A549 (cell line): ENCODE results near the gene TTC28. TPM values are rescaled to one million over a fixed set of nuclear protein-coding genes. Genes with fewer than 3 reads are reported as not detected.

Experiments
- ATAC-seq, 2 experiments: fragments of 200-7000 bp in 1 of 2; fragments of >200 bp in 1 of 2; cut with Nextera tagmentation in 1 of 2; cut with Tn5 transposase in 1 of 2; 3 replicates each; pipeline versions ENCODE4 v1.8.0 to v1.9.1; 2018 to 2020; ENCODE audit warnings: mild to moderate bottlenecking in 1 of 2, moderate library complexity in 1 of 2
- CTCF ChIA-PET: fragments of 300-600 bp; sonication (Branson Sonifier 250); formaldehyde crosslinking; extraction: SDS; loops from one replicate; lab custom pipeline; 2021; ENCODE audit warnings: antibody characterized with exemption, inconsistent platforms; lab: Yijun Ruan, JAX
- POLR2A ChIA-PET: fragments of 350-600 bp; formaldehyde crosslinking; extraction: SDS; loops from one replicate; lab custom pipeline; 2021; ENCODE audit warnings: antibody characterized with exemption, inconsistent platforms; lab: Yijun Ruan, JAX
- DNase-seq, 2 experiments: peaks; one replicate each; pipeline versions ENCODE4 v3.0.0 to v3.0.0-alpha.2; 2011 to 2016; ENCODE audit warnings: low read depth in 1 of 2, low spot score in 1 of 2
- FAIRE-seq: peaks from 2 replicates; lab custom pipeline; 2011; peaks lifted over from hg19 to GRCh38; lab: Jason Lieb, UNC
- H3K27ac ChIP-seq, 2 experiments: fragments of >200 bp; sonication (Bioruptor Twin); formaldehyde crosslinking; 3 replicates each; pipeline ENCODE4 v1.5.1; 2016 to 2017
- H3K4me1 ChIP-seq: fragments of >200 bp; sonication (Bioruptor Twin); formaldehyde crosslinking; 3 replicates; pipeline ENCODE4 v1.6.1; 2016
- H3K4me2 ChIP-seq: fragments of >200 bp; sonication (Bioruptor Twin); formaldehyde crosslinking; 3 replicates; pipeline ENCODE4 v1.6.1; 2016
- H3K4me3 ChIP-seq: fragments of >200 bp; sonication (Bioruptor Twin); formaldehyde crosslinking; 3 replicates; pipeline ENCODE4 v1.5.1; 2016
- H3K9me3 ChIP-seq: fragments of >200 bp; sonication (Bioruptor Twin); formaldehyde crosslinking; 3 replicates; pipeline ENCODE4 v1.6.1; 2016
- BCL3 ChIP-seq: fragments of >200 bp; sonication (Bioruptor Twin); formaldehyde crosslinking; IDR thresholded peaks from 3 replicates; pipeline ENCODE4 v1.6.1; 2016
- CBX8 ChIP-seq: fragments of 200-600 bp; sonication (generic); IDR thresholded peaks from 2 replicates; pipeline ENCODE4 v1.6.1; 2016
- CHD4 ChIP-seq: fragments of 200-600 bp; sonication (generic); IDR thresholded peaks from 2 replicates; pipeline ENCODE4 v1.6.1; 2016; ENCODE audit warnings: antibody characterized with exemption, mild to moderate bottlenecking, borderline replicate concordance
- GATA3 ChIP-seq: IDR thresholded peaks from 2 replicates; pipeline ENCODE4 v1.6.1; 2012; ENCODE audit warnings: borderline replicate concordance
- HMGXB4 ChIP-seq: fragments of 250-450 bp; sonication (Bioruptor Pico); IDR thresholded peaks from 2 replicates; pipeline ENCODE4 v1.5.0; 2021; ENCODE audit warnings: mild to moderate bottlenecking, moderate library complexity, borderline replicate concordance
- HOXA7 ChIP-seq: fragments of 250-450 bp; sonication (Bioruptor Pico); IDR thresholded peaks from 2 replicates; pipeline ENCODE4 v1.5.0; 2020; ENCODE audit warnings: mild to moderate bottlenecking, moderate library complexity
- HOXB13 ChIP-seq: fragments of 250-450 bp; sonication (Bioruptor Pico); IDR thresholded peaks from 2 replicates; pipeline ENCODE4 v1.5.0; 2020; ENCODE audit warnings: low read depth, mild to moderate bottlenecking, moderate library complexity
- MAFK ChIP-seq: fragments of 450-650 bp; IDR thresholded peaks from 2 replicates; pipeline ENCODE4 v1.6.1; 2014; ENCODE audit not compliant: partially characterized antibody
- MAZ ChIP-seq: fragments of 150-350 bp; IDR thresholded peaks from 2 replicates; pipeline ENCODE4 v1.6.1; 2014; ENCODE audit warnings: antibody characterized with exemption, low read depth, low read length, borderline replicate concordance
- NFE2L2 ChIP-seq: fragments of 150-350 bp; conservative IDR thresholded peaks from 2 replicates; pipeline ENCODE4 v1.6.1; 2014; ENCODE audit warnings: low read length
- NR3C1 ChIP-seq: fragments of >200 bp; sonication (Bioruptor Twin); formaldehyde crosslinking; IDR thresholded peaks from 3 replicates; pipeline ENCODE4 v1.6.1; 2017
- PHF8 ChIP-seq: fragments of 200-600 bp; sonication (generic); IDR thresholded peaks from 2 replicates; pipeline ENCODE4 v1.6.1; 2016; ENCODE audit warnings: low read depth, mild to moderate bottlenecking, antibody characterized with exemption, moderate library complexity, borderline replicate concordance
- POLR2A ChIP-seq: IDR thresholded peaks from 2 replicates; pipeline ENCODE4 v1.6.1; 2012; ENCODE audit warnings: mild to moderate bottlenecking, low read length
- POLR2AphosphoS2 ChIP-seq: conservative IDR thresholded peaks from 2 replicates; pipeline ENCODE4 v1.6.1; 2012; ENCODE audit warnings: low read length, improper control_type of control experiment, inconsistent platforms
- RARB ChIP-seq: fragments of 250-450 bp; sonication (Bioruptor Pico); IDR thresholded peaks from 2 replicates; pipeline ENCODE4 v1.8.0; 2021; ENCODE audit warnings: mild to moderate bottlenecking, moderate library complexity
- RFX5 ChIP-seq: fragments of 450-650 bp; IDR thresholded peaks from 2 replicates; pipeline ENCODE4 v1.7.1; 2014; ENCODE audit warnings: antibody characterized with exemption, mild to moderate bottlenecking, moderate library complexity
- RNF2 ChIP-seq: fragments of 200-600 bp; sonication (generic); IDR thresholded peaks from 2 replicates; pipeline ENCODE4 v1.6.1; 2016; ENCODE audit warnings: low read depth, mild to moderate bottlenecking, antibody characterized with exemption, moderate library complexity, borderline replicate concordance
- SREBF2 ChIP-seq: fragments of 450-650 bp; IDR thresholded peaks from 2 replicates; pipeline ENCODE4 v1.6.1; 2014; ENCODE audit warnings: mild to moderate bottlenecking, moderate library complexity
- TFCP2L1 ChIP-seq: fragments of 250-450 bp; sonication (Bioruptor Pico); IDR thresholded peaks from 2 replicates; pipeline ENCODE4 v1.5.0; 2021; ENCODE audit warnings: mild to moderate bottlenecking
- WGBS: methylation state at CpG from one replicate; pipeline ENCODE4 v1.1.6; 2017; ENCODE audit errors: missing lambda C conversion rate; 5-methylcytosine and 5-hydroxymethylcytosine counted together
- polyA plus RNA-seq, 4 experiments: library from polyadenylated mRNA; depleted of rRNA in 3 of 4; stranded (reverse); fragments of >200 nt; fragmentation: RNase III in 1 of 4; extraction: RNeasy Plus Mini Kit Qiagen cat#74134 plus additional on column Dnase treatment in 1 of 4; gene quantifications; 2 replicates in 3 of 4; 3 replicates in 1 of 4; pipeline ENCODE4 v1.2.3, GENCODE V29; 2011 to 2017
- TF ChIP-seq, protein P1 (sequence below): fragments of >200 bp; sonication (Bioruptor Twin); formaldehyde crosslinking; IDR thresholded peaks from 3 replicates; pipeline ENCODE4 v1.5.1; 2016
- TF ChIP-seq, protein P2 (sequence below): IDR thresholded peaks from 2 replicates; pipeline ENCODE4 v1.6.1; 2012

Gene TTC28
- polyA plus RNA-seq, 2 of the 4 experiments (the other 2 are of a cell fraction), result 2.6 to 3.8 TPM

DNA sequence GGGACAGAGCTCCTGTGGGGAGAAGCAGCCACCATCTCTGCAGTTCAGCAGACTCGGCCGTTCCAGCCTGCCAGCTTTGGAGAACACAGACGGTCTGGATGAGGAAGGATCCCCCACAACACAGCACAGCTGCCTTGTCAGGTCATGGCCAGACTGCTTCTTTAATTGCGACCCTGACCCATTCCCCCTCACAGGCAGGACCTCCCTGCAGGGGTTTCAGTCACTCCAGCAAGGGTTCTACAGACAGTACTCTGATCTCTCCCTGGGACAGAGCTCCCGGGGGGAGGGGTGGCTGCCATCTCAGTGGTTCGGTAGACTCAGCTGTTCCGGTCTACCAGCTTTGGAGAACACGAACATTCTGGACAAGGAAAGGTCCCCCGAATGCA is 173.5 kb downstream of the TTC28 start:
- no peak overlapping the region for H3K27ac ChIP-seq
- H3K4me1 ChIP-seq, result no peaks in the 10 kb centered on the region
- no peak overlapping the region for H3K4me3 ChIP-seq
- DNase-seq, result no peak
- WGBS, result 95% methylated on average over 4 of the region's 9 CpGs
- peaks cover 3% of the 10 kb centered on the region; the same call in 1 of the 3 replicates for H3K9me3 ChIP-seq
- no peak for ATAC-seq
- no peak for TF ChIP-seq NR3C1
- no peak for TF ChIP-seq RARB (CRISPR knock-in tag)
- TF ChIP-seq TFCP2L1 (CRISPR knock-in tag), result no peak
- no peak for TF ChIP-seq POLR2A
- TF ChIP-seq, protein P1, sequence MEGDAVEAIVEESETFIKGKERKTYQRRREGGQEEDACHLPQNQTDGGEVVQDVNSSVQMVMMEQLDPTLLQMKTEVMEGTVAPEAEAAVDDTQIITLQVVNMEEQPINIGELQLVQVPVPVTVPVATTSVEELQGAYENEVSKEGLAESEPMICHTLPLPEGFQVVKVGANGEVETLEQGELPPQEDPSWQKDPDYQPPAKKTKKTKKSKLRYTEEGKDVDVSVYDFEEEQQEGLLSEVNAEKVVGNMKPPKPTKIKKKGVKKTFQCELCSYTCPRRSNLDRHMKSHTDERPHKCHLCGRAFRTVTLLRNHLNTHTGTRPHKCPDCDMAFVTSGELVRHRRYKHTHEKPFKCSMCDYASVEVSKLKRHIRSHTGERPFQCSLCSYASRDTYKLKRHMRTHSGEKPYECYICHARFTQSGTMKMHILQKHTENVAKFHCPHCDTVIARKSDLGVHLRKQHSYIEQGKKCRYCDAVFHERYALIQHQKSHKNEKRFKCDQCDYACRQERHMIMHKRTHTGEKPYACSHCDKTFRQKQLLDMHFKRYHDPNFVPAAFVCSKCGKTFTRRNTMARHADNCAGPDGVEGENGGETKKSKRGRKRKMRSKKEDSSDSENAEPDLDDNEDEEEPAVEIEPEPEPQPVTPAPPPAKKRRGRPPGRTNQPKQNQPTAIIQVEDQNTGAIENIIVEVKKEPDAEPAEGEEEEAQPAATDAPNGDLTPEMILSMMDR, result no peak
- TF ChIP-seq RFX5, result no peak
- no peak for TF ChIP-seq SREBF2
- TF ChIP-seq, protein P2, sequence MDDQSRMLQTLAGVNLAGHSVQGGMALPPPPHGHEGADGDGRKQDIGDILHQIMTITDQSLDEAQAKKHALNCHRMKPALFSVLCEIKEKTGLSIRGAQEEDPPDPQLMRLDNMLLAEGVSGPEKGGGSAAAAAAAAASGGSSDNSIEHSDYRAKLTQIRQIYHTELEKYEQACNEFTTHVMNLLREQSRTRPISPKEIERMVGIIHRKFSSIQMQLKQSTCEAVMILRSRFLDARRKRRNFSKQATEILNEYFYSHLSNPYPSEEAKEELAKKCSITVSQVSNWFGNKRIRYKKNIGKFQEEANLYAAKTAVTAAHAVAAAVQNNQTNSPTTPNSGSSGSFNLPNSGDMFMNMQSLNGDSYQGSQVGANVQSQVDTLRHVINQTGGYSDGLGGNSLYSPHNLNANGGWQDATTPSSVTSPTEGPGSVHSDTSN, result no peak
- TF ChIP-seq BCL3, result no peak
- TF ChIP-seq HOXA7 (CRISPR knock-in tag), result no peak
- TF ChIP-seq MAZ, result no peak
- TF ChIP-seq PHF8, result no peak
- TF ChIP-seq GATA3, result no peak
- no peak for TF ChIP-seq HOXB13 (CRISPR knock-in tag)
- no peak for TF ChIP-seq HMGXB4 (CRISPR knock-in tag)
- TF ChIP-seq NFE2L2, result no peak
- TF ChIP-seq CBX8, result no peak
- TF ChIP-seq MAFK, result no peak
- TF ChIP-seq CHD4, result no peak
- H3K4me2 ChIP-seq, result no peak overlapping the region
- POLR2A ChIA-PET, result no interaction called here
- no peak for FAIRE-seq
- CTCF ChIA-PET, result no interaction called here

DNA sequence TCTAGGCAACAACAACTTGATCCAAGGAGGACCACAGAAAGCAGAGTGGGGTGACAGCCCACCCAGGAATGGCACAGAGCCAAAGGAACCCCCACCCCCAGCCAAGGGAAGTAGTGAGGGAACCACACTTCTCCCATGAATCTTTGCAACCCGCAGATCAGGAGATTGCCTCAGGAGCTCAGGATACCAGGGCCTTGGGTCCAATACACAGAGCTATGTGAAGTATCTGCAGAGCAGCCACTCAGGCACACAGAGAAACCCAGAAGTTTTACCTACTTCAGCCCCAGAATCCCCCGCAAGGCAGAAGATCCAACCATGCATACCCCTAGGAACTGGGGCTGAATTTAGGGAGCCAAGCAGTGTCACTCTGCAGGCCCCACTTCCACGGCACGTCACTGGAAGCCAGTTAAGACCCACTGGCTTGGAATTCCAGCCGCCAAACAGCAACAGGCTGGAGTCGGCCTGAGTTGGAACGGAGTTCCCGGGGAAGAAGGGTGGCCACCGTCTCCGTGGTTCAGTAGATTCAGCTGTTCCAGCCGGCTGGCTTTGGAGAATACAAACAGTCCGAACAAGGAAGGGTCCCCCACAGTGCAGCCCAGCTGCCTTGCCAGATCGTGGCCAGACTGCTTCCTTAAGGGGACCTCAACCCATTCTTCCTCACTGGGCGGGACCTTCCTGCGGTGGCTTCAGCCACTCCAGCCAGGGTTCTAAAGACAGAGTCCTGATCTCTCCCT is 174.1 kb downstream of the TTC28 start:
- FAIRE-seq, result no peak
- CTCF ChIA-PET, result interaction anchor here (0.8 kb wide), 1 partner anchor 153 kb away, joined by 4 read pairs; no protein-coding TSS in a partner anchor

More for the DNA sequence above, 174.1 kb downstream of the TTC28 start:
- POLR2A ChIA-PET, result no interaction called here
- DNase-seq (no peak), ATAC-seq (no peak)
- no peaks in the 10 kb centered on the region; the same call in 2 of the 3 replicates for H3K9me3 ChIP-seq
- H3K4me1 ChIP-seq, result no peaks in the 10 kb centered on the region
- H3K27ac ChIP-seq, result no peak overlapping the region
- no peak for TF ChIP-seq POLR2AphosphoS2
- TF ChIP-seq RNF2, result no peak
- H3K4me3 ChIP-seq, result no peak overlapping the region
- 93% methylated on average over 12 of the region's 15 CpGs for WGBS
- H3K4me2 ChIP-seq, result no peak overlapping the region
